Gastrocnemius medialis (tissue), 4 donors: ENCODE data around the gene PIWIL4. TPM values are rescaled to one million over a fixed set of nuclear protein-coding genes. Genes with fewer than 3 reads are reported as not detected.

Experiments
- ATAC-seq, 2 donors: fragments of 150-250 bp; one replicate each; pipeline ENCODE4 v1.9.1; 2016
- DNase-seq, 2 donors: peaks; one replicate each; pipeline ENCODE4 v3.0.0-alpha.2; 2019
- H3K27ac ChIP-seq, 4 donors: fragments of 200-600 bp; sonication (generic); 1 replicate in 1 of 4; 2 replicates in 3 of 4; pipeline ENCODE4 v1.5.1; 2016 to 2018; ENCODE audit warnings: mild to moderate bottlenecking in 2 of 4, moderate library complexity in 1 of 4
- H3K27me3 ChIP-seq, 3 donors: fragments of 200-600 bp; sonication (generic) in 2 of 3; 1 replicate in 1 of 3; 2 replicates in 2 of 3; pipeline versions ENCODE4 v1.5.1 to v1.6.0; 2016 to 2019; ENCODE audit warnings: mild to moderate bottlenecking in 1 of 3, moderate library complexity in 1 of 3
- H3K36me3 ChIP-seq, 2 donors: fragments of 200-600 bp; sonication (generic) in 1 of 2; one replicate each; pipeline ENCODE4 v1.5.1; 2017 to 2018
- H3K4me1 ChIP-seq, 2 donors: fragments of 200-600 bp; sonication (generic) in 1 of 2; one replicate each; pipeline ENCODE4 v1.5.1; 2016 to 2017; ENCODE audit warnings: mild to moderate bottlenecking in 2 of 2
- H3K4me3 ChIP-seq, 4 donors: fragments of 200-600 bp; sonication (generic) in 3 of 4; 1 replicate in 1 of 4; 2 replicates in 3 of 4; pipeline ENCODE4 v1.5.1; 2016 to 2019; ENCODE audit warnings: mild to moderate bottlenecking in 2 of 4
- H3K9me3 ChIP-seq, 3 donors: fragments of 200-600 bp; sonication (generic) in 2 of 3; 1 replicate in 1 of 3; 2 replicates in 2 of 3; pipeline ENCODE4 v1.5.1; 2016 to 2019
- POLR2A ChIP-seq, 2 donors: fragments of 450-650 bp; IDR thresholded peaks; one replicate each; pipeline ENCODE4 v1.6.1; 2017; ENCODE audit warnings: antibody characterized with exemption in 2 of 2, mild to moderate bottlenecking in 2 of 2, moderate library complexity in 2 of 2
- in situ Hi-C, 4 donors: fragments of 200-750 bp; cut with MboI; loops; one replicate each; pipeline versions ENCODE4 v1.15.0 to v1.8.0; 2017; ENCODE audit warnings: low sequenced_read_pairs in 4 of 4
- intact Hi-C: fragments of 100-400 bp; cut with DNase I; formaldehyde crosslinking; loops from one replicate; pipeline ENCODE4 v1.15.1; 2023; ENCODE audit warnings: low total_unique reads
- total RNA-seq, 4 donors: library from RNA; depleted of rRNA; stranded (reverse); fragments of >200 nt; gene quantifications; one replicate each; pipeline versions ENCODE4 v1.1.0 to v1.2.3, GENCODE V29; 2016
- TF ChIP-seq, protein P1 (sequence below), 5 experiments: fragments of 450-650 bp in 3 of 5; fragments of 200-600 bp in 2 of 5; sonication (generic) in 2 of 5; IDR thresholded peaks in 4 of 5; conservative IDR thresholded peaks in 1 of 5; 1 replicate in 4 of 5; 2 replicates in 1 of 5; pipeline ENCODE4 v1.5.1; 2016 to 2019; ENCODE audit warnings: antibody characterized with exemption in 5 of 5, mild to moderate bottlenecking in 3 of 5, moderate library complexity in 3 of 5

Gene PIWIL4
- total RNA-seq = 1 to 10 TPM in 3 of 4 donors, under 1 TPM in 1; 0.70 to 2.1 (median 1.3) TPM

DNA sequence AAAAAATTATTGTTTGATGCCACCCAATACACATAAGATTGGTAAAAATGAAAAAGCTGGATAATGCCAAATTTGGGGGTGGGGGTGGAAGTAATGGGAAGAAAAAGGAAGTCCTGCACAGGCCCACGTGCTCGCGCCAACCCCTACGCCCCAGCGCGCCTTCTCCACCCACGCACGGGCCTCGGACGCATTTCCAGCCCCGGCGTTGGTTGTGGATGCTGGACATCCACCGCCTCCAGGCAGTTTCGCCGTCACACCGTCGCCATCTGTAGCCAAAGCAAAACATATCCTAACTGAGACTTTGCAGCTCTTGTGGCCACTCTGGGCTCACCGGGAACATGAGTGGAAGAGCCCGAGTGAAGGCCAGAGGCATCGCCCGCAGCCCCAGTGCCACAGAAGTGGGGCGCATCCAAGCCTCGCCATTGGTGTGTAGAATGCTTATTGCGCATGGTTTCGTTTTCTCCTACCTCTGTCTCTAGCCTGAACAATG, at the start of gene PIWIL4:
Gene PIWIL4, plus strand, starts transcription at position 188 of the 490 bp plus-strand sequence. Its CDS starts 151 bp downstream, at position 339.
- no peaks in the 10 kb centered on the region for H3K27me3 ChIP-seq
- H3K27ac ChIP-seq = no peak within 1 kb of the TSS
- ATAC-seq (no peak), DNase-seq (no peak)
- no peaks in the 10 kb centered on the region for H3K36me3 ChIP-seq
- H3K4me1 ChIP-seq = no peaks in the 10 kb centered on the region
- TF ChIP-seq POLR2A (IDR thresholded peaks at IDR 0.05) = no peak
- TF ChIP-seq, protein P1, sequence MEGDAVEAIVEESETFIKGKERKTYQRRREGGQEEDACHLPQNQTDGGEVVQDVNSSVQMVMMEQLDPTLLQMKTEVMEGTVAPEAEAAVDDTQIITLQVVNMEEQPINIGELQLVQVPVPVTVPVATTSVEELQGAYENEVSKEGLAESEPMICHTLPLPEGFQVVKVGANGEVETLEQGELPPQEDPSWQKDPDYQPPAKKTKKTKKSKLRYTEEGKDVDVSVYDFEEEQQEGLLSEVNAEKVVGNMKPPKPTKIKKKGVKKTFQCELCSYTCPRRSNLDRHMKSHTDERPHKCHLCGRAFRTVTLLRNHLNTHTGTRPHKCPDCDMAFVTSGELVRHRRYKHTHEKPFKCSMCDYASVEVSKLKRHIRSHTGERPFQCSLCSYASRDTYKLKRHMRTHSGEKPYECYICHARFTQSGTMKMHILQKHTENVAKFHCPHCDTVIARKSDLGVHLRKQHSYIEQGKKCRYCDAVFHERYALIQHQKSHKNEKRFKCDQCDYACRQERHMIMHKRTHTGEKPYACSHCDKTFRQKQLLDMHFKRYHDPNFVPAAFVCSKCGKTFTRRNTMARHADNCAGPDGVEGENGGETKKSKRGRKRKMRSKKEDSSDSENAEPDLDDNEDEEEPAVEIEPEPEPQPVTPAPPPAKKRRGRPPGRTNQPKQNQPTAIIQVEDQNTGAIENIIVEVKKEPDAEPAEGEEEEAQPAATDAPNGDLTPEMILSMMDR (IDR thresholded peaks at IDR 0.05 in 4 of 5, conservative IDR thresholded peaks at IDR 0.05 in 1 of 5) = no peak
- in situ Hi-C loops (no loop called here), intact Hi-C loops (no loop called here)
- no peaks in the 10 kb centered on the region for H3K9me3 ChIP-seq
- H3K4me3 ChIP-seq = no peak within 1 kb of the TSS

DNA sequence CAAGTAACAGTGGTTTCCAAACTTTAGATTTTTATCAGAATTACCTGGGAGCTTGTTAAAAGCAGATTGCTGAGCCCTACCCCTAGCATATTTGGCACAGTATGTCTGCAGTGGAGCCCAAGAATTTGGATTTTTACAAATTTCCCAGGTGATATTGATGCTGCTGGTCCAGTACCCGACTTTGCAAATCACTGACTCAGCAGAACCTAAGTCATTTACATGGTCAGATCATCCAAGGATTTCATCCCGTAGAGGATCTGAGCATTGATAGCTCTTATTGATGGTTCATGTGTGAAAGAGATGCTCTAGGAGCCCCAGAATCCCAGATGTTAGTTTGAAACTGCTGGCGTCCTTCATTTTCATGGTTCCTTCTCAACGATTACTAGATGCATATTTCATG, 48.9 kb upstream of the PIWIL4 start:
- Histone ChIP-seq H3K4me3 (no peak overlapping the region), H3K27ac (no peak overlapping the region), H3K4me1 (no peaks in the 10 kb centered on the region), H3K27me3 (no peaks in the 10 kb centered on the region), H3K9me3 (no peaks in the 10 kb centered on the region), H3K36me3 (no peaks in the 10 kb centered on the region)
- DNase-seq (no peak), ATAC-seq (no peak)
- in situ Hi-C loops = loop anchor here in 2 of 4 donors (5.0 to 25.0 kb wide), 2 partner anchors 79 to 631 kb away; no protein-coding TSS in a partner anchor
- TF ChIP-seq POLR2A (IDR thresholded peaks at IDR 0.05) = no peak
- TF ChIP-seq, protein P1 (IDR thresholded peaks at IDR 0.05 in 4 of 5, conservative IDR thresholded peaks at IDR 0.05 in 1 of 5) = no peak
- intact Hi-C loops = loop anchor here (2.0 kb wide), 1 partner anchor 45 kb away; no protein-coding TSS in a partner anchor

- intact Hi-C loops = loop anchor here (1.0 to 2.0 kb wide), 2 partner anchors 43 to 84 kb away; no protein-coding TSS in a partner anchor
- no peak for ATAC-seq
Observed at GRCh38 chr11:94519478-94520084, 47.6 kb upstream of the PIWIL4 start.

DNA sequence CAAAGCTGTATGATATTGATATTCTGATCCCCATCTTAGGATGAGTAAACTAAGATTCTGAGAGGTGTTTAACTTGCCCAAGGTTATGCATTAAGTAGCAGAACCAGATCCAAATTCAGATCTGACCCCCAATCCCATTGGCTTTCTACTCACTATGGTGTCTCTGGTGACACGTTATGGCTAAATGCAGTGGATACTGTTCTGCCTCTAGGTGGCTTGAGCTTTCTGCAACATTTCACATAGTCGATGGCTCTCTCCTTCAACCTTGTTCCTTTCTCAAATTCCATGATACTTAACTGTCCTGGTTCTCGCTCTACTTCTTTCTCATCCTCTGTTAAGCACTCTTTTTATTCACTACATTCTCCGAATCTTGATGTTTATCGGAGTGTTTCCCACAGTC, 45.5 kb upstream of the PIWIL4 start:
- Histone ChIP-seq H3K36me3 (no peaks in the 10 kb centered on the region), H3K4me3 (no peak overlapping the region), H3K9me3 (no peaks in the 10 kb centered on the region), H3K4me1 (no peaks in the 10 kb centered on the region), H3K27ac (no peak overlapping the region), H3K27me3 (no peaks in the 10 kb centered on the region)
- in situ Hi-C loops (loop anchor here in 1 of 4 donors (25.0 kb wide), 1 partner anchor 634 kb away; no protein-coding TSS in a partner anchor), intact Hi-C loops (no loop called here)
- ATAC-seq (no peak), DNase-seq (no peak)
- TF ChIP-seq POLR2A (IDR thresholded peaks at IDR 0.05) = no peak
- TF ChIP-seq, protein P1 (IDR thresholded peaks at IDR 0.05 in 4 of 5, conservative IDR thresholded peaks at IDR 0.05 in 1 of 5) = peak in 1 of 5 experiments; percentile 13

More at GRCh38 chr11:94519478-94520084, 47.6 kb upstream of the PIWIL4 start:
- Histone ChIP-seq H3K36me3 (no peaks in the 10 kb centered on the region), H3K4me1 (no peaks in the 10 kb centered on the region), H3K27me3 (no peaks in the 10 kb centered on the region), H3K27ac (no peak overlapping the region), H3K4me3 (no peak overlapping the region), H3K9me3 (no peaks in the 10 kb centered on the region)
- in situ Hi-C loops = loop anchor here in 2 of 4 donors (5.0 to 25.0 kb wide), 2 partner anchors 78 to 632 kb away; no protein-coding TSS in a partner anchor
- TF ChIP-seq POLR2A (IDR thresholded peaks at IDR 0.05) = no peak
- TF ChIP-seq, protein P1 (IDR thresholded peaks at IDR 0.05 in 4 of 5, conservative IDR thresholded peaks at IDR 0.05 in 1 of 5) = peak; percentile 31 to 75 (median 41)
- no peak for DNase-seq
